OCI-LY1 (cell line): ENCODE data around the gene MTFMT.

ENCODE experiments used
- H2AFZ ChIP-seq: fragments of 200-600 bp; sonication (generic), shearing (Covaris generic); 2 replicates; pipeline ENCODE4 v1.6.0; 2014; ENCODE audit warnings: antibody characterized with exemption, mild to moderate bottlenecking, low read length
- H3F3A ChIP-seq: fragments of 200-600 bp; sonication (generic), shearing (Covaris generic); 2 replicates; pipeline ENCODE4 v1.6.0; 2014; ENCODE audit warnings: mild to moderate bottlenecking, antibody characterized with exemption, low read length, moderate library complexity; ENCODE audit not compliant: insufficient read depth
- H3K27ac ChIP-seq: fragments of 200-600 bp; sonication (generic); 2 replicates; pipeline ENCODE4 v1.5.1; 2014; ENCODE audit warnings: low read length, mixed run types, mild to moderate bottlenecking, low read depth; ENCODE audit not compliant: poor library complexity, severe bottlenecking
- H3K27me3 ChIP-seq: fragments of 200-600 bp; sonication (generic); 2 replicates; pipeline ENCODE4 v1.6.0; 2014; ENCODE audit warnings: antibody characterized with exemption, mild to moderate bottlenecking, low read length, moderate library complexity; ENCODE audit not compliant: insufficient read depth
- H3K36me3 ChIP-seq: fragments of 200-600 bp; sonication (generic); 2 replicates; pipeline ENCODE4 v1.6.1; 2014; ENCODE audit warnings: mild to moderate bottlenecking, antibody characterized with exemption, low read length, moderate library complexity, mixed read lengths; ENCODE audit not compliant: insufficient read depth
- H3K4me1 ChIP-seq: fragments of 200-600 bp; sonication (generic); 2 replicates; pipeline ENCODE4 v1.5.1; 2014; ENCODE audit warnings: mild to moderate bottlenecking, low read length, moderate library complexity; ENCODE audit not compliant: insufficient read depth, severe bottlenecking
- H3K4me2 ChIP-seq: fragments of 200-600 bp; sonication (generic), shearing (Covaris generic); 2 replicates; pipeline ENCODE4 v1.6.1; 2014; ENCODE audit warnings: low read length
- H3K4me3 ChIP-seq: fragments of 200-600 bp; sonication (generic); 2 replicates; pipeline ENCODE4 v1.5.1; 2014; ENCODE audit warnings: low read length, low read depth, mild to moderate bottlenecking, mixed read lengths; ENCODE audit not compliant: poor library complexity, severe bottlenecking
- H3K79me2 ChIP-seq: fragments of 200-600 bp; shearing (Covaris generic); 2 replicates; pipeline ENCODE4 v1.6.1; 2016; ENCODE audit warnings: mixed run types, low read length, mixed read lengths; ENCODE audit not compliant: insufficient read depth
- H3K9ac ChIP-seq: fragments of 200-600 bp; sonication (generic), shearing (Covaris generic); 2 replicates; pipeline ENCODE4 v1.6.1; 2014; ENCODE audit warnings: mild to moderate bottlenecking, low read length, mixed read lengths
- H3K9me2 ChIP-seq: fragments of 200-600 bp; sonication (generic), shearing (Covaris generic); 2 replicates; pipeline ENCODE4 v1.6.1; 2014; ENCODE audit warnings: low read depth, mild to moderate bottlenecking, low read length, mixed read lengths
- H3K9me3 ChIP-seq: fragments of 200-600 bp; shearing (Covaris generic); 2 replicates; pipeline ENCODE4 v1.6.1; 2014; ENCODE audit warnings: low read length, mixed read lengths
- H4K20me1 ChIP-seq: fragments of 200-600 bp; sonication (generic), shearing (Covaris generic); 2 replicates; pipeline ENCODE4 v1.6.0; 2016; ENCODE audit warnings: mild to moderate bottlenecking, low read length; ENCODE audit not compliant: insufficient read depth
- EZH2 ChIP-seq: fragments of 200-600 bp; sonication (generic), shearing (Covaris generic); IDR thresholded peaks from 2 replicates; pipeline ENCODE4 v1.8.0; 2017; ENCODE audit warnings: borderline replicate concordance, mixed run types, mild to moderate bottlenecking, antibody characterized with exemption, low read length, moderate library complexity, mixed read lengths
- TF ChIP-seq, protein P1 (sequence below): fragments of 200-600 bp; sonication (generic), shearing (Covaris generic); IDR thresholded peaks from 2 replicates; pipeline ENCODE4 v1.5.1; 2017; ENCODE audit warnings: mild to moderate bottlenecking, antibody characterized with exemption, low read length, moderate library complexity, mixed read lengths

MTFMT gene

DNA sequence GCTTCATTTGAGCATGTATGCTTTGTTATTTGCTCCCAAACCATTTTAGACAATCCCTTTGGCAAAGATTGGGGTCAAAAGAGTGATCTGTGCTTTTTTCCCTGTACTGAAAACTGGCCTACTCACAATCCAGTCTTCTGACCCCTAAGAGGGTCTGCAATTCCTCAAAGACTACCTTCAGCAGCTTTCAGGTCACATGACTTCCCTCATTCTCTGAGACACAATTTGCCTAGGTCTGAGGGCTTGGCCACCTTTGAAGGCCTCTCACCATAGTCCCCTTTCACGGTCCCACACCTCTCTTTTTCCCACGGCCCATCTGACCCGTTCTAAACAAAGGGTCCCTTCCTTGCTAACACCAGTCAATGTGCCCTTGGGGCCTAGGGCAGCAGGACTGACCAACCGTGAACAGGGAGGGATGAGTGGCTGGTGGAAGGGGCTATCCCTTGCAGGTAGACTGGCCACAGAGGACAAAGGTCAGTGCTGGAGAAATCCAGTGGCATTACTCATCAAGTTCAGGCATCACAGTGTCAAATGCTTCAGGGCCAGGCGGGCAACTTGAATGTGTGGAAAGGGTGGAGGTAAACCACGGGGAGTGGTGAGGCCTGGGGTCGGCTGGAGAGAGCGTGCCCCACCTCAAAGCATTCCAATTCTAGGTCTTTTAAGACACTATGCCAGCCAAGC is 27.6 kb upstream of the MTFMT start:
- Histone ChIP-seq H3K4me3 (no peak overlapping the region), H3K4me2 (no peak overlapping the region), H3K9me2 (no peaks in the 10 kb centered on the region), H2AFZ (no peak overlapping the region), H3K27ac (no peak overlapping the region), H3K36me3 (no peaks in the 10 kb centered on the region), H3K27me3 (no peaks in the 10 kb centered on the region), H3K4me1 (no peaks in the 10 kb centered on the region), H4K20me1 (no peaks in the 10 kb centered on the region), H3K79me2 (no peaks in the 10 kb centered on the region), H3K9me3 (no peaks in the 10 kb centered on the region), H3F3A (no peaks in the 10 kb centered on the region), H3K9ac (no peak overlapping the region)
- no peak for TF ChIP-seq EZH2
- TF ChIP-seq, protein P1, sequence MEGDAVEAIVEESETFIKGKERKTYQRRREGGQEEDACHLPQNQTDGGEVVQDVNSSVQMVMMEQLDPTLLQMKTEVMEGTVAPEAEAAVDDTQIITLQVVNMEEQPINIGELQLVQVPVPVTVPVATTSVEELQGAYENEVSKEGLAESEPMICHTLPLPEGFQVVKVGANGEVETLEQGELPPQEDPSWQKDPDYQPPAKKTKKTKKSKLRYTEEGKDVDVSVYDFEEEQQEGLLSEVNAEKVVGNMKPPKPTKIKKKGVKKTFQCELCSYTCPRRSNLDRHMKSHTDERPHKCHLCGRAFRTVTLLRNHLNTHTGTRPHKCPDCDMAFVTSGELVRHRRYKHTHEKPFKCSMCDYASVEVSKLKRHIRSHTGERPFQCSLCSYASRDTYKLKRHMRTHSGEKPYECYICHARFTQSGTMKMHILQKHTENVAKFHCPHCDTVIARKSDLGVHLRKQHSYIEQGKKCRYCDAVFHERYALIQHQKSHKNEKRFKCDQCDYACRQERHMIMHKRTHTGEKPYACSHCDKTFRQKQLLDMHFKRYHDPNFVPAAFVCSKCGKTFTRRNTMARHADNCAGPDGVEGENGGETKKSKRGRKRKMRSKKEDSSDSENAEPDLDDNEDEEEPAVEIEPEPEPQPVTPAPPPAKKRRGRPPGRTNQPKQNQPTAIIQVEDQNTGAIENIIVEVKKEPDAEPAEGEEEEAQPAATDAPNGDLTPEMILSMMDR: no peak

DNA sequence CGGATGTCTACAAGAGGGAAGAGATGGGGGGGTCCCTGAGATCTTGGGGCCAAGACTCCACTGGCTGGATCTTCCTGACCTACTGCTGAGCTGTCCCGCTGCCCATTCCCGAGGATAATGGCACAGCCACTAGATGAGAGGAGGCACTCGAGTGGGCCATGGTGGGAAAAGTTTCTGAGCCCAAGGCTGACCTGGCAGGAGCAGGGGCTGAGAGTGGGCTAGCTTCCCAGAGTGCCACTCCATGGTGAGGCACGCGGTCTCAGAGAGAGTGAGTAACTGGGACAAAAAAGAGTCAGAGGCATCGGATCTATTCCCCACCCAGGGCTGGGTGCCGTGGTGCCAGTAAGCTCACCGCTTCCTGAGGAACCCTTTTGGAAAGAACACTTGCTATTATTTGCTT is 26.7 kb upstream of the MTFMT start:
- Histone ChIP-seq H3K4me3 (no peak overlapping the region), H3K27ac (no peak overlapping the region), H3K27me3 (no peaks in the 10 kb centered on the region), H3K9me2 (no peaks in the 10 kb centered on the region), H3K4me1 (no peaks in the 10 kb centered on the region), H4K20me1 (no peaks in the 10 kb centered on the region), H3F3A (no peaks in the 10 kb centered on the region), H3K9ac (no peak overlapping the region), H3K9me3 (no peaks in the 10 kb centered on the region), H2AFZ (no peak overlapping the region), H3K4me2 (no peak overlapping the region), H3K79me2 (no peaks in the 10 kb centered on the region), H3K36me3 (no peaks in the 10 kb centered on the region)
- TF ChIP-seq EZH2: no peak
- TF ChIP-seq, protein P1: no peak

DNA sequence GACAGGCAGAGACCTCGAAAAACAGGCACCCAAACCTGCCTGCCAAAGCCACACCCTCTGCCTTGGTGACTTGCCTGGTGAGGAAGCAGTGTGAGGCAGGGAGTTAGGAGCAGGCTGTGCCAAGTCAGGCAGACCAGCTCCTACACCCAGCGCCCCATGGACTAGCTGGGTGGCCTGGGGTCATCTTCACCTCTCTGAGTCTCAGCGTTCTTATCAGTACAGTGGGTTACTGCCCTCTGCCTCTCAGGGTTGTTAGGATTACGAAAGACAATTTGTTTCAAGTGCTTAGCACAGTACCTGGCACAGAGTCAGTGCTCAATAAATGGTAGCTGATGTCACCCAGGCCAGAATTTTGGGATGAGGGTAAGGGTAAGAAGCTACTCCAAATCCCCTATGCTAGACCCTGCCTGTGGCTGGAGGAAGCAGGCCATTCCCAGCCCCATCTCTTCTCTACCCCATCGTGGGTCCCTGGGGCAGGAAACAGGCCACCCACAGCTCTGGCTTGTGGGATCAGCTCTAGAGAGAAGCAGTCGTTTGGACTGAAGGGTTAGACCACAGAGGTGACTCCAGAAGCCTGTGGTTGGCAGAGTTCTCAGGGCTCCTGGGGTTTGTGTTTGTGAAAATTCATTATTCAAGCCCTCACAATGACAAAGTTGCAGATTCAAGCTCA is 25.9 kb upstream of the MTFMT start:
- Histone ChIP-seq H3K4me3 (no peak overlapping the region), H4K20me1 (no peaks in the 10 kb centered on the region), H3K4me2 (no peak overlapping the region), H3K4me1 (no peaks in the 10 kb centered on the region), H3K9me3 (no peaks in the 10 kb centered on the region), H3K79me2 (no peaks in the 10 kb centered on the region), H3K9me2 (no peaks in the 10 kb centered on the region), H3K9ac (no peak overlapping the region), H3K36me3 (no peaks in the 10 kb centered on the region), H2AFZ (no peak overlapping the region), H3K27ac (no peak overlapping the region), H3K27me3 (no peaks in the 10 kb centered on the region), H3F3A (no peaks in the 10 kb centered on the region)
- TF ChIP-seq, protein P1: no peak
- TF ChIP-seq EZH2: no peak
